K562 (cell line): Measurements from ENCODE around the gene PRRT1. TPM values are rescaled to one million over a fixed set of nuclear protein-coding genes. Genes with fewer than 3 reads are reported as not detected.

ENCODE experiments used
- CUX1 ChIP-seq: fragments of 200-800 bp; sonication (Bioruptor generic); IDR thresholded peaks from 2 replicates; pipeline ENCODE4 v1.6.1; 2016; ENCODE audit warnings: missing genetic modification characterization, missing compliant biosample characterization
- EP300 ChIP-seq: IDR thresholded peaks from 2 replicates; pipeline ENCODE4 v1.6.1; 2012; ENCODE audit warnings: low read length, improper control_type of control experiment
- MBD2 ChIP-seq: sonication (generic); IDR thresholded peaks from 2 replicates; pipeline ENCODE4 v1.6.1; 2016; ENCODE audit warnings: low read depth, borderline replicate concordance
- NFE2L1 ChIP-seq: fragments of 450-650 bp; IDR thresholded peaks from 2 replicates; pipeline ENCODE4 v1.6.1; 2016; ENCODE audit warnings: missing genetic modification characterization, low read depth, mild to moderate bottlenecking, missing compliant biosample characterization, moderate library complexity, borderline replicate concordance
- OTX1 ChIP-seq: fragments of 450-650 bp; formaldehyde crosslinking; IDR thresholded peaks from 2 replicates; pipeline ENCODE4 v1.4.0; 2022; ENCODE audit warnings: mild to moderate bottlenecking
- PCBP1 ChIP-seq: fragments of 200-400 bp; formaldehyde crosslinking; IDR thresholded peaks from 2 replicates; pipeline ENCODE4 v1.6.1; 2018; ENCODE audit warnings: mild to moderate bottlenecking, low read depth, low read length; ENCODE audit not compliant: poor library complexity, severe bottlenecking
- PHB ChIP-seq: fragments of 250-450 bp; sonication (Bioruptor Pico); IDR thresholded peaks from 2 replicates; pipeline ENCODE4 v1.5.0; 2021
- PKNOX1 ChIP-seq: fragments of 450-650 bp; IDR thresholded peaks from 2 replicates; pipeline ENCODE4 v1.6.1; 2016
- SFPQ ChIP-seq: fragments of 200-400 bp; formaldehyde crosslinking; IDR thresholded peaks from 2 replicates; pipeline ENCODE4 v1.6.1; 2017; ENCODE audit warnings: mild to moderate bottlenecking, low read depth, low read length, moderate library complexity
- SIN3B ChIP-seq: fragments of 450-650 bp; IDR thresholded peaks from 2 replicates; pipeline ENCODE4 v1.6.1; 2017; ENCODE audit warnings: low read depth, mild to moderate bottlenecking, moderate library complexity
- SP1 ChIP-seq: sonication (generic); formaldehyde crosslinking; IDR thresholded peaks from 2 replicates; pipeline ENCODE4 v1.8.1; 2022; ENCODE audit warnings: mild to moderate bottlenecking, missing genetic modification reagents
- TRIM25 ChIP-seq: fragments of 450-650 bp; IDR thresholded peaks from 2 replicates; pipeline ENCODE4 v1.7.0; 2016; ENCODE audit warnings: borderline replicate concordance
- TRIM28 ChIP-seq: fragments of 450-650 bp; IDR thresholded peaks from 2 replicates; pipeline ENCODE4 v1.6.1; 2017
- ZBTB2 ChIP-seq: fragments of 450-650 bp; IDR thresholded peaks from 2 replicates; pipeline ENCODE4 v1.6.1; 2016; ENCODE audit warnings: antibody characterized with exemption
- ZNF75A ChIP-seq: fragments of 450-650 bp; formaldehyde crosslinking; IDR thresholded peaks from 2 replicates; pipeline ENCODE4 v1.4.0; 2020; ENCODE audit warnings: mild to moderate bottlenecking
- polyA plus RNA-seq, 8 experiments: library from polyadenylated mRNA; depleted of rRNA in 4 of 8; stranded (reverse) in 5 of 8; unstranded in 3 of 8; fragments of >200 nt; fragmentation: Nextera tagmentation in 2 of 8; fragmentation: Illumina TruSeq in 1 of 8; extraction: Ambion mirVana in 2 of 8; extraction: Trizol in 1 of 8; gene quantifications; 2 replicates each; pipeline versions ENCODE4 v1.2.1 to v1.2.3, GENCODE V29; 2011 to 2014; ENCODE audit warnings: inconsistent platforms in 1 of 8, missing spikeins in 1 of 8
- total RNA-seq, 7 experiments: library from RNA; depleted of rRNA in 6 of 7; stranded (reverse); fragments of >200 nt in 6 of 7; fragmentation: Illumina TruSeq in 2 of 7; extraction: Trizol in 2 of 7; gene quantifications; 2 replicates each; pipeline versions ENCODE4 v1.2.1 to v1.2.3, GENCODE V29; 2011 to 2021; ENCODE audit warnings: low replicate concordance in 1 of 7

The PRRT1 gene
- total and polyA plus RNA-seq, 9 of the 15 experiments (the other 6 are each of a cell fraction or from before 2014, with no cell fraction given): 0.14 to 3.5 (median 0.41) TPM

GRCh38 chr6:32190054-32190851 is 38.5 kb upstream of the PRRT1 start, which contains the start of gene PBX2 (continued):
- no peak for TF ChIP-seq CUX1
- no peak for TF ChIP-seq PCBP1
- peak; percentile 34; the same call in 1 of the 2 replicates for TF ChIP-seq SIN3B
- peak; percentile 92 for TF ChIP-seq ZBTB2
- TF ChIP-seq SFPQ: no peak
- TF ChIP-seq TRIM28: peak; percentile 53; the same call in 1 of the 2 replicates
- peak; percentile 41; the same call in 1 of the 2 replicates for TF ChIP-seq MBD2
- no peak for TF ChIP-seq NFE2L1
- TF ChIP-seq ZNF75A (CRISPR knock-in tag): 0 out of 2 replicates have a peak, but pooled peaks have one; percentile 8
- no peak for TF ChIP-seq TRIM25
- TF ChIP-seq SP1 (CRISPR knock-in tag): no peak; the same call in 1 of the 2 replicates
- peak; percentile 75 for TF ChIP-seq PKNOX1
- 0 out of 2 replicates have a peak, but pooled peaks have one; percentile 56 for TF ChIP-seq PHB
- peak; percentile 97 for TF ChIP-seq OTX1 (CRISPR knock-in tag)
- peak; percentile 30; the same call in 1 of the 2 replicates for TF ChIP-seq EP300
